GM18951 (cell line): Measurements from ENCODE around the gene NEU2.
"Not testable (repeated sequence)": the region's sequence is repeated elsewhere in the genome, so short reads cannot be mapped to it uniquely, and the experiment has no call there.

Experiments
- POLR2A ChIP-seq: IDR thresholded peaks from 4 replicates; pipeline ENCODE4 v1.6.1; 2011; ENCODE audit warnings: mild to moderate bottlenecking; ENCODE audit not compliant: insufficient read length, insufficient read depth; ENCODE audit errors: extremely low read depth
- in situ Hi-C: fragments of 300-500 bp; cut with MboI; formaldehyde crosslinking; loops from one replicate; pipeline ENCODE4 v1.12.0; 2022; ENCODE audit warnings: low sequenced_read_pairs, mixed read lengths, inconsistent platforms; ENCODE audit not compliant: unreplicated experiment

Gene NEU2

DNA sequence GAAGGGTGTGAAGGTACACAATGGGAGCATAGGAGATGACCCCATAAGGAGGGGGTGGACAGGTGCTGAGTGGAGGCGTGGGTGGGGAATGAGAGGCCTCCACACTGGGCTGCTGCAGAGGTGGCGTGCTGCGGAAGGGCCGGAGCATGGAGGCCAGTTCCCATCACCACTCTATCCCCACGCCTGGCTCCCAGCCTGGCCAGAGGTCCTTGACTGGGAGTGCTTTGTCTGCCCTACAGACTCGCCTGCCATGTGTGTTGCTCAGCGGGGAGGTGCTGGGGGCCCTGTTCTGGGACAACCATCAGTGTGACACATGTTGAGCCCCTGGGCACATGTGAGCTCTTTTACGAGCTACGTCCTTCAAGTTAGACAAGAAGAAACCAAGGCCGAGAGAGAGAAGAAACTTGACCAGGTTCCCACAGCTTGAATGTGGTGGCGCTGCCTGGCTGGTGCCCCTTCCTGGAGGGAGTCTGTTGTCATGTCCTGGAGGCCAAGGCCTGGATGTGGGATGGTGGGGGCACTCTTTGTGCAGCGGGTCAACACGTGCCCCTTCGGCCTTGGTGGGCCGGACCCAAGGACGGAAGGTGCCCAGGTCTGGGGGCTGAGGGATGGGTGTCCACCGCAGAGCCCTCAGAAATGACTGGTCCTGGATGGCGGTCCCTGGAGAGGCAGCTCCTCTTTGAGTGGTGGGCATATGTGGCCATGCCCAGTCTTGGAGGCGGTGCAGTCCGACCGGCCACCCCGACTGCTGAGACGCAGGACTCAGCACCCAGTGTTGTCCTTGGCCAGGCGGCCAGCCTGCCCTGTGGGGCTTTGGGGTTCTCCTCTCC is 26.5 kb downstream of the NEU2 start:
- no peak for TF ChIP-seq POLR2A
- in situ Hi-C loops: no loop called here

DNA sequence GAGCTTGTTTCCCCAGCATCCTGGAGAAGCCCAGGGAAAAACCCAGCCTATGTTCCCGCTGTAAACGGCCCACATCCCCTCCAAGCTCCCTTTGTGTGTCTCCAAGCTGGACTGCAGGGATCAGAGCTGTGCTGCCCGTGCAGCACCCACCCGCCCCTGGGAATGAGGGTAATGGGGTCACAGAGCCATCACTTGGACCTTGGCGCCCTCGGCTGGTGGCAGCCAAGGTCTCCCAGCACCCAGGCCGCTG is 27.0 kb downstream of the NEU2 start:
- in situ Hi-C loops: no loop called here

DNA sequence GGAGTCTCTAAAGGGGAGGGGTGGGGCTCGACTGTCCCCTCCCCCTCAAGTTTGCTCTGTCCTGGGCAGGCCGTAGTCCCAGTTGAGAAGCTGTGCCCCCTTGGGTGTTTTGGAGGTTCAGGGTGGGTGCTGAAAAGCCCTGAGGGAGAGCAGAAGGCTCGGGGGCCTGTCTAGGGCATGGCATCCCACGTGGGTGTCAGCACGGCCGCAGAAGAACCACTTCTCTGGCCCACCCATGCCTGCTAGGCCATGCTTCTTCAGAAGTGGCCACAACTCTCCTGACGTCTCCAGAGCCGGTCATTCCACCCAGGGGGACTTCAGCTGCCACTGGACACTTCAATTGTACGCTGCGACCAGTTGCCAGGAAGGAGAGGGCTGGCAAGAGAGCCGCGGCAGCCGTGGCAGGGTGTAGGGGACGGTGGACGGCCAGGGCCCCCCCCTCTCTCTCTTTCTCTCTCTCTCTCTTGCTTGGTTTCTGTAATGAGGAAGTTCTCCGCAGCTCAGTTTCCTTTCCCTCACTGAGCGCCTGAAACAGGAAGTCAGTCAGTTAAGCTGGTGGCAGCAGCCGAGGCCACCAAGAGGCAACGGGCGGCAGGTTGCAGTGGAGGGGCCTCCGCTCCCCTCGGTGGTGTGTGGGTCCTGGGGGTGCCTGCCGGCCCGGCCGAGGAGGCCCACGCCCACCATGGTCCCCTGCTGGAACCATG is 27.5 kb downstream of the NEU2 start, which contains the start of gene INPP5D:
Gene INPP5D, plus strand, starts transcription at position 546 of the 704 bp plus-strand sequence. Its CDS starts 137 bp downstream, at position 683.
- in situ Hi-C loops: no loop called here

More for the DNA sequence above, 27.0 kb downstream of the NEU2 start:
- no peak for TF ChIP-seq POLR2A

DNA sequence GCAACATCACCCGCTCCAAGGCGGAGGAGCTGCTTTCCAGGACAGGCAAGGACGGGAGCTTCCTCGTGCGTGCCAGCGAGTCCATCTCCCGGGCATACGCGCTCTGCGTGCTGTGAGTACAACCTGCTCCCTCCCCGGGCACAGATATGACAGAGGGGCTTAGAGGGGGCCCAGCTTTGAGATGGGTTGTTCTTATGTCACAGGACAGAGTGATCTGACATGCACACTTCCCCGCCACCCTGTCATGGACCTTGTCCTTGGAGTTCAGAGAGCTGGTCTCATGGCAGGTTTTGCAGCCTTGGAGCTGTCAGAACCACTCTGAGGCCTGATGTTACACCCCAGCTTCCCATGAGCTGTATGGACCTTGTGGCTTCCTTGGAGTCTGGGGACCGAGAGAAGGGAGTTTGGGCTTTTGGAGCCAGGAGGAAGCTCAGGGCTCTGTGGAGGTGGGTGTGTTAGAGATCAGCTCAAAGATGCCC is 28.1 kb downstream of the NEU2 start:
- no peak for TF ChIP-seq POLR2A
- in situ Hi-C loops: no loop called here

More for the DNA sequence above, 27.5 kb downstream of the NEU2 start, which contains the start of gene INPP5D:
- peak; percentile 92 for TF ChIP-seq POLR2A

DNA sequence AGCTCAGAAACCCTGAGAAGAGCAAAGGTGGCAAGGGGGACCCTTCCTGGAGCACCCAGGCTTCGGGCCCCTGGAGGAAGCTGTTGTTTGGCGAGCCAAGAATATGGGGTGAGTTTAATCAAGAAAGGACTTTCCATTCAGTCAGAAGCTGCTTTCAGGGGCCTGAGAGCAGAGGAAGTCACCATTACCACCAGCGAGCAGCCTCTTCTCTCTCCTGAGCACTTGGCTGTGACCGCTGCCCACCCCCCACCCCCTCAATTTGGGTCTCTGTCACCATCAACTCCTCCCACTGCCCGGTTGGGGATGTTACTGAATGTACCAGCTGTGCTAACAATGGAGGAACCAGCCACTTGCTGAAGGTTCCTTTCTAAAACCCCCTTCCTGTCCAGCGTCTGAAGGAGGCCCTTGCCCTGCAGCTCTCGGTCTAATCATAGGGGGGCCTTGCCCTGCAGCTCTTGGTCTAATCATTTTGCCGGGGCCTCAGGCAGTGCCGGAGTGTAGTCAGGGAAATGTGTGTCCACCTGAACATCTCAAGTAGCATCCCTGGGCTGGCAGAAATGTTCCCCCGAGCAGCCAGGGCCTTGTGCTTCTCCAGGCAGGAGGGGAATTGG is 28.6 kb downstream of the NEU2 start:
- in situ Hi-C loops: no loop called here
- TF ChIP-seq POLR2A: peak; percentile 63

DNA sequence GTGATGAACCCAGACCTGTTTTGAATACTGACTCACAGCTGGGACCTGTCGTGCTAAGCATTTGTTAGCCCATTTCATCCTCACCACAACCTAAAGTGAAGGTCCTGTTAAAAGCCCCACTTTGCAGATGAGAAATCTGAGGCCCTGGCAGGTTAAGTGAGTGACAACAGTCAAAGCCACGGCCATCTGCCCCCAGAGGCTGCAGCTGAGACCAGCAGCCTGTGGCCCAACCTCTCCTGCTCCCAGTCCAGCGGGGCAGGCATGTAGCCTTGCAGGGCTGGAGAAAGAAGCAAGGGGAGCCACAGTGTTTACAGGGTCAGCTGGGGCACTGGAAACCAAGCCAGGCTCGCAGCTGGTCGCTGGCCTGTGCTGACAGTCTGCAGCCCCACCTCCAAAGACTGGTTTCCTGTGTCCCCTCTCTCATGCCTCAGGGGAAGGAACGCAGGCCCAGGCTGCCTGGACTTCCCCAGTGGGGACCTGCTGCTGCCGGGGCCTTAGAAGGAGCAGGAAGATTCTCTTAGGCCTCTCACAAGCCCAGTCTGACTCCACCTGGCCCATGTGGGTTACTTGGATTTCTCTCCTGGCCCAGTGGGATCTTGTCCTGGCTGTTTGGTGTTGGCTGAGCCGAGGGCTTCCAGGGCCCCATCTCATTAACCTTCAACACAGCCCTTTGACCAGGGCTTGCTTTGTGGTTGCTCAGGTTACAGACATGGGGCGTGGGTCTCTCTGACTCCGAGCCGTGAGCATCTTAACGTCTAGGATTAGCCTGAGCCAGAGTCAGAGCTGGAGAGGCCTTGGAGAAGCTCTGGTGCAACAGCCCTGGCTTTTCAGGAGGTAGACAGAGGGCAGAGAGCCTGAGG is 29.3 kb downstream of the NEU2 start:
- TF ChIP-seq POLR2A: peak; percentile 26
- in situ Hi-C loops: no loop called here

DNA sequence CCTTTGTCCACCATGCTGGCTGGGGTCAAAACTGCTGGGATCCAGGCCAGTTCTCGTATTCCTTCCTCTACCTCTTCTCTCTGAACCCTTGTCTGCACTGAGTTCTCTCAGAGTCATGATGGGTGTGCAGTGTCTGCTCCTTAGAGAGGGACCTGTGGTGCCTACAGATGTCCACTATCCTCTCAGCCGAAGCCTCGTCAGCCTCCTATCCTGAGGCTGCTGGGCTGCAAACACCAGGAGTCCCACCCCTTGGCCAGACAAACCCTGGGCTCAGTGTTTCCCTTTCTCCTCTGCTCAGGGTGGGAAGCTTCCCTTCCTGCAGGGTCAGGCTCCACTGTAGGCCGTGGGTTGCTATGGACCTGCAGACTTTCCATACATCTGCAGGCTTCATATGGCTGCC is 30.0 kb downstream of the NEU2 start:
- no peak for TF ChIP-seq POLR2A

DNA sequence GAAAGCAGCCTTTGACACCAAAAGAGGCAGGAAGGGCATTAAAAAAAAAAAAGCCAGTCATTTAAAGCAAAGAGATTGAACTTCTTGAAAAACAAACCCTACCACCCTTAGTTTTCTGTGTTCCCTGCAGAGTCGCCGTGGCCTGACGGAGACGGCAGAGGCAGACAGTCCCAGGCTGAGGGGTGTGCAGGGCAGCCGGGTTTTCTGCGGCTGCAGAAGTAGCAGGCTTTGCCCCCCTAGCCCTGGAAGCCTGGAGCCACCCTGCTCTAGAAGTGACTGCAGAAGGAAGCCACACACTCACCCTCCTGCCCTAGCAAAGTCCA is 30.4 kb downstream of the NEU2 start:
- no peak for TF ChIP-seq POLR2A
- in situ Hi-C loops: no loop called here

More for the DNA sequence above, 30.0 kb downstream of the NEU2 start:
- in situ Hi-C loops: no loop called here

DNA sequence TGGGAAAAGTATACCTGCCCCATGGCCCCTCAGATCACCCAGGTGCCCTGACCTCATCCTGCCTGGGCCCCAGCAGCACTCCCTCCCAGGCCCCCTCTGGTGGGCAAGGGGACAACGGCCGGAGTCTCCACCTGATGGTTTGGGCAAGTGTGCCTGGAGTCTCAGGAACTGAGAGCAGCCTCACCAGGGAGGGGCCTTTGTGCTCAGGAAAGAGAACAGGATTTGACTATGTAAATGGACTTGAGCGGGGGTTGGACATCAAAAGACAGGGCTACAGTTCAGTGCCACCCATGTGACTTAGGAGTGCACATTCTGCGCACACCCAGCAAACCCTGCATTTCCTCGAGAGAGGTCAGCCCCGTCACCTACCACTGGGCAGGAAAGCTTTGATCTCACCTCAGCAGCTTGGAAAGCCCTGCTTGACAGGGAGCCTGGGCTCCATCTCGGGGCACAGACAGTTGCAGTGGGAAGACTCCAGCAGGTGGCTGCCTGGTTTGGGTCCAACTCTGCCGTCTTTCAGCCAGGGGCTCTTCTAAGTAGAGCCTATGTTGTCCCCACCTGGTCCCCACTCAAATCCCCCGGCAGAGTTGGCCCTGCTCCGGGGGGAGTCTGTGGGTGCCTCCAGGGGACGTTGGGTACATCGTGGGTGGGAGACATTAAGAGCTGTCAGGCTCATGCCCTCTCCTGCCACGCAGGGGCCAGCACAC is 30.9 kb downstream of the NEU2 start:
- TF ChIP-seq POLR2A: peak; percentile 93
- in situ Hi-C loops: no loop called here

DNA sequence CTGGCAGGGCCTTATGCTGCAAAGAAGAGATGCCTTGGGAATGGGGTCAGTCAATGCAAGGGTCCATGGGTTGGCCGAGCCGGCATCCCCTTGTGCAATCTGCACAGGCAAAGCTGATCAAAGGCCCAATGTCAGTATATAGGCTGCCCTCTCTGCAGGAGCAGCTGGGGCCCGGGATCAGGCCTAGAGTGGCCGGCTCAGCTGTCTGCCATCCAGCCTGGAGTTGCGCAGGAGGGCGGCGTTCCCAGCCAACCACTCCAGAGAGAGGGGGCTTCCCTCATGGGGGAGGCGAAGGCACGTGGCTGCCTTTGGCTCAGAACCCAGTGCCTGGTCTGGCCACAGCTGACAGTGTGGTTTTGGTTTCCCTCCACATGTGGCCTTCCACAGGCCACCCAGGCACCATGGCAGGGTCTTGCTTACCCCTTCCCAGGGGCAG is 31.5 kb downstream of the NEU2 start:
- in situ Hi-C loops: no loop called here
- no peak for TF ChIP-seq POLR2A

DNA sequence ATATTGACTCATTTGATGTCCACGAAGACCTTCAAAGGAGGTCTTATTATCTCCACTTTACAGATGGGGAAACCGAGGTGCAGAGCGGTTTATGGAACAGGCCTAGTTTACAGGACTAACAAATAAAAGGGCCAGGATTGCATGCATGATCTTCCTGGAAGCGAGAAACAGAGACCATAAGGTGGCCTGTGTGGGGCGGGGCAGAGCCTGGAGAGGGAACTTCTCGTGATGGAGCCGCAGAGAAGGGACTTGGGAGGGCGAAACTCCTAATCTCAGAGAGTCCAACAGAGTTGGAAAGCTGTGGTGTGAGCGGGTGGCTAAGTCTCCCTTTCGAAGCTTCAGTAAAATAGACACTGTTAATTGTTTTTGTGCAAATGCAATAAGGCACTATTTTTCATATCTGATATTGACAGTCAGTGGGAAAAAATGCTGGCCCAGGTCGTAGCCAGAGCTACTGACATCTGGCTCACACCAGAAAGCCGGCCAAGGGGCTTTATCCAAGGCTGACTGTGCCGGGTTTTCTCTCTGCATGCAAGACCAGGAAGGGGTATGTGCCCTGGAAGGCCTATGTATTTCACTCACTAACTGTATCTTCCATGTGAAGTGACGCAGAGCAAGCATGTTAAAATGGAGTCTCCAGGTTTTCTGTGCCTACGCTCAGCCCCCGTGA is 32.2 kb downstream of the NEU2 start:
- in situ Hi-C loops: no loop called here
- no peak for TF ChIP-seq POLR2A

DNA sequence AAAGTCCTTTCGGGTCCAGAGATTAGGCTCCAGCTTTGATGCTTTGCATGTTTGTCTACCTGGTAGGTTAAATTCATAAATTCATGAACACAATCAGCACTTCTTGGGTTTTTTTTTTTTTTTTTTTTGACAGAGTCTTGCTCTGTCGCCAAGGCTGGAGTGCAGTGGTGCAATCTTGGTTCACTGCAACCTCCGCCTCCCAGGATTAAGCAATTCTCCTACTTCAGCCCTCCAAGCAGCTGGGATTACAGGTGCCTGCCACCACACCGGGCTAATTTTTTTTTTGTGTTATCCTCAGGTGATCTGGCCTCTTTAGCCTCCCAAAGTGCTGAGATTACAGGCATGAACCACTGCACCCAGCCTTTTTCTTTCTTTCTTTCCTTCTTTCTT is 32.7 kb downstream of the NEU2 start:
- in situ Hi-C loops: not testable (repeated sequence)
